Measurements from ENCODE around the gene SCAMP2. TPM values are rescaled to one million over a fixed set of nuclear protein-coding genes. Genes with fewer than 3 reads are reported as not detected.

The SCAMP2 gene
- total and polyA plus RNA-seq, 2 of the 13 experiments (the other 11 are each of a cell fraction or from before 2014, with no cell fraction given), result 34.8 to 121 TPM

GRCh38 chr15:74838137-74838516 lies 35.0 kb downstream of the SCAMP2 start (continued):
- TF ChIP-seq PCBP2 (optimal IDR thresholded peaks at IDR 0.05; ENCODE audit: low read depth, low read length, poor library complexity, severe bottlenecking) (no peak), ZNF557 (CRISPR knock-in tag; IDR thresholded peaks at IDR 0.05) (no peak)

DNA sequence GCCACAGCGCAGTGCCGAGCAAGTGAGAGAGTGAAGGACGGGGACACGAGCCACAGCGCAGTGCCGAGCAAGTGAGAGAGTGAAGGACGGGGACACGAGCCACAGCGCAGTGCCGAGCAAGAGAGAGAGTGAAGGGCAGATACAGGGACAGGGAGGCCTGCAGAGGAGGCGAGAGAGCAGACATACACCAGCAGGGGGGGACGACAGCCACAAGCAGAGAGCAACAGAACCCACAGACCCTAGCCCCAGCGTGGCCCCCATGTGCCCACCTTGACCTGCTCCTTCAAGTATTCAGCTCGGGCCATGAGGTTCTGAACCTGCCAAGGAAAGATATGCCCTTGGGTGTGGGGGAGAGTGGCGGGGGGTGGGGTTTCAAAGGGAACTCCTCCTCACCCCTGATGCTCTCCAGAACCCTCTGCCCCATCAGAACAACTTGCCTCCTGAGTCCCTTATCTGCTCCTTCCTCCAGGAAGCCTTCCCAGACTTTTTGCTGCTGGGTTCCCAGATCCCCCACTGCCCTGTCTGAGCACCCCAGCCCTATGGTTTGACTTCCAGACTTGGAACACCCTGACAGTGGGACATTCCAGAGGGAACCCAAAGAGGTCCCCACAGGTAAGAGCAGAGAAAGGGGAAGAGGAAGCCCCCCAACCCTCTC lies 35.6 kb downstream of the SCAMP2 start:
- no TSS peak for BruUV-seq (replicated peaks)
- 92% methylated on average over 13 of the region's 15 CpGs for WGBS (ENCODE audit: low lambda C conversion rate)
- ATAC-seq (no peak), FAIRE-seq (no peak), DNase-seq (ENCODE audit: low spot score) (no peak)
- peaks cover 2 to 3% of the 10 kb centered on the region in 2 experiments; a peak in 1 of 5 replicates for H3K36me3 ChIP-seq (replicated peaks in 1 of 2; ENCODE audit: control insufficient read depth in 1 of 2, insufficient read depth in 2 of 2, low read length in 2 of 2)
- peaks cover 0 to under 1% of the 10 kb centered on the region in 2 experiments; a peak in 1 of 5 replicates for H3K27me3 ChIP-seq (ENCODE audit: control insufficient read depth in 1 of 2, insufficient read depth in 2 of 2, low read length in 2 of 2)
- CTCF ChIA-PET (ENCODE audit: low intra/inter-chr PET ratio, low total read pairs), result interaction anchor here (1.2 kb wide), 1 partner anchor 113 kb away, joined by 4 read pairs; no protein-coding TSS in a partner anchor
- POLR2A ChIA-PET, result no interaction called here
- no peaks in the 10 kb centered on the region for H4K20me1 ChIP-seq (ENCODE audit: insufficient read depth, low read length)
- intact Hi-C loops (cut with micrococcal nuclease; ENCODE audit: unreplicated experiment) (no loop called here), in situ Hi-C loops (cut with HindIII; ENCODE audit: extremely low pct_ligation_motif_present, low pct_unique_long_range_greater_than_20kb) (no loop called here)
- H3K9ac ChIP-seq (ENCODE audit: insufficient read depth, low read depth, low read length), result no peak overlapping the region
- no peaks in the 10 kb centered on the region for H3K79me2 ChIP-seq (ENCODE audit: insufficient read depth, low read length)
- H3K27ac ChIP-seq (ENCODE audit: extremely low read length, insufficient read depth, low read length), result no peak overlapping the region
- no peak overlapping the region for H2AFZ ChIP-seq (ENCODE audit: low read length)
- H3K9me3 ChIP-seq (ENCODE audit: low read length), result no peaks in the 10 kb centered on the region
- H3K4me1 ChIP-seq (ENCODE audit: insufficient read depth, low read length), result peaks cover 29% of the 10 kb centered on the region
- no peak overlapping the region for H3K4me2 ChIP-seq (ENCODE audit: low read depth, low read length)
- H3K4me3 ChIP-seq (replicated peaks in 1 of 3; ENCODE audit: insufficient read depth in 1 of 3, low read depth in 2 of 3, low read length in 3 of 3), result no peak overlapping the region
- TF ChIP-seq ZNF788 (CRISPR knock-in tag; IDR thresholded peaks at IDR 0.05; ENCODE audit: borderline replicate concordance) (no peak), ZFP62 (CRISPR knock-in tag; IDR thresholded peaks at IDR 0.05) (no peak), REPIN1 (CRISPR knock-in tag; IDR thresholded peaks at IDR 0.05; ENCODE audit: borderline replicate concordance, low read depth) (no peak), ZNF264 (CRISPR knock-in tag; IDR thresholded peaks at IDR 0.05) (no peak), ZNF468 (CRISPR knock-in tag; IDR thresholded peaks at IDR 0.05) (no peak), KDM3A (CRISPR knock-in tag; IDR thresholded peaks at IDR 0.05; ENCODE audit: low read depth) (no peak), ZNF530 (CRISPR knock-in tag; IDR thresholded peaks at IDR 0.05; ENCODE audit: low read depth) (no peak), RAD21 (CRISPR knock-in tag; IDR thresholded peaks at IDR 0.05) (no peak), ATRX (CRISPR knock-in tag; IDR thresholded peaks at IDR 0.05; ENCODE audit: borderline replicate concordance) (no peak), HOMEZ (CRISPR knock-in tag; IDR thresholded peaks at IDR 0.05; ENCODE audit: low read depth) (no peak), ZNF354B (CRISPR knock-in tag; IDR thresholded peaks at IDR 0.05) (no peak)
- TF ChIP-seq, protein P1, sequence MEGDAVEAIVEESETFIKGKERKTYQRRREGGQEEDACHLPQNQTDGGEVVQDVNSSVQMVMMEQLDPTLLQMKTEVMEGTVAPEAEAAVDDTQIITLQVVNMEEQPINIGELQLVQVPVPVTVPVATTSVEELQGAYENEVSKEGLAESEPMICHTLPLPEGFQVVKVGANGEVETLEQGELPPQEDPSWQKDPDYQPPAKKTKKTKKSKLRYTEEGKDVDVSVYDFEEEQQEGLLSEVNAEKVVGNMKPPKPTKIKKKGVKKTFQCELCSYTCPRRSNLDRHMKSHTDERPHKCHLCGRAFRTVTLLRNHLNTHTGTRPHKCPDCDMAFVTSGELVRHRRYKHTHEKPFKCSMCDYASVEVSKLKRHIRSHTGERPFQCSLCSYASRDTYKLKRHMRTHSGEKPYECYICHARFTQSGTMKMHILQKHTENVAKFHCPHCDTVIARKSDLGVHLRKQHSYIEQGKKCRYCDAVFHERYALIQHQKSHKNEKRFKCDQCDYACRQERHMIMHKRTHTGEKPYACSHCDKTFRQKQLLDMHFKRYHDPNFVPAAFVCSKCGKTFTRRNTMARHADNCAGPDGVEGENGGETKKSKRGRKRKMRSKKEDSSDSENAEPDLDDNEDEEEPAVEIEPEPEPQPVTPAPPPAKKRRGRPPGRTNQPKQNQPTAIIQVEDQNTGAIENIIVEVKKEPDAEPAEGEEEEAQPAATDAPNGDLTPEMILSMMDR (CRISPR knock-in tag; IDR thresholded peaks at IDR 0.05), result no peak
- TF ChIP-seq, protein P2, sequence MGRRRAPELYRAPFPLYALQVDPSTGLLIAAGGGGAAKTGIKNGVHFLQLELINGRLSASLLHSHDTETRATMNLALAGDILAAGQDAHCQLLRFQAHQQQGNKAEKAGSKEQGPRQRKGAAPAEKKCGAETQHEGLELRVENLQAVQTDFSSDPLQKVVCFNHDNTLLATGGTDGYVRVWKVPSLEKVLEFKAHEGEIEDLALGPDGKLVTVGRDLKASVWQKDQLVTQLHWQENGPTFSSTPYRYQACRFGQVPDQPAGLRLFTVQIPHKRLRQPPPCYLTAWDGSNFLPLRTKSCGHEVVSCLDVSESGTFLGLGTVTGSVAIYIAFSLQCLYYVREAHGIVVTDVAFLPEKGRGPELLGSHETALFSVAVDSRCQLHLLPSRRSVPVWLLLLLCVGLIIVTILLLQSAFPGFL (CRISPR knock-in tag; IDR thresholded peaks at IDR 0.05), result no peak
- TF ChIP-seq, protein P3, sequence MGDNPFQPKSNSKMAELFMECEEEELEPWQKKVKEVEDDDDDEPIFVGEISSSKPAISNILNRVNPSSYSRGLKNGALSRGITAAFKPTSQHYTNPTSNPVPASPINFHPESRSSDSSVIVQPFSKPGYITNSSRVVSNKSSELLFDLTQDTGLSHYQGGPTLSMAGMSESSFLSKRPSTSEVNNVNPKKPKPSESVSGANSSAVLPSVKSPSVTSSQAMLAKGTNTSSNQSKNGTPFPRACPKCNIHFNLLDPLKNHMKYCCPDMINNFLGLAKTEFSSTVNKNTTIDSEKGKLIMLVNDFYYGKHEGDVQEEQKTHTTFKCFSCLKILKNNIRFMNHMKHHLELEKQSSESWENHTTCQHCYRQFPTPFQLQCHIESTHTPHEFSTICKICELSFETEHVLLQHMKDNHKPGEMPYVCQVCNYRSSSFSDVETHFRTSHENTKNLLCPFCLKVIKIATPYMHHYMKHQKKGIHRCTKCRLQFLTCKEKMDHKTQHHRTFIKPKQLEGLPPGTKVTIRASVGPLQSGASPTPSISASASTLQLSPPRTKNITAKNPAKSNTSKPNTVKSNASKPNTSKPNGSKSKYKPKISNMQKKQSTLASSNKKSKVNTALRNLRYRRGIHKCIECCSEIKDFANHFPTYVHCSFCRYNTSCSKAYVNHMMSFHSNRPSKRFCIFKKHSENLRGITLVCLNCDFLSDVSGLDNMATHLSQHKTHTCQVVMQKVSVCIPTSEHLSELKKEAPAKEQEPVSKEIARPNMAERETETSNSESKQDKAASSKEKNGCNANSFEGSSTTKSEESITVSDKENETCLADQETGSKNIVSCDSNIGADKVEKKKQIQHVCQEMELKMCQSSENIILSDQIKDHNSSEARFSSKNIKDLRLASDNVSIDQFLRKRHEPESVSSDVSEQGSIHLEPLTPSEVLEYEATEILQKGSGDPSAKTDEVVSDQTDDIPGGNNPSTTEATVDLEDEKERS (CRISPR knock-in tag; IDR thresholded peaks at IDR 0.05), result no peak

All from HepG2 (cell line).